Subcutaneous abdominal adipose tissue (tissue), 5 donors: ENCODE data around the gene RBM34.

Experiments used
- H3K27ac ChIP-seq: one replicate; pipeline ENCODE4 v1.7.0; 2013; ENCODE audit warnings: low read depth, mild to moderate bottlenecking, inconsistent platforms, low read length, moderate library complexity
- H3K27me3 ChIP-seq, 5 donors: one replicate each; pipeline ENCODE4 v1.7.0; 2013; ENCODE audit warnings: low read length in 5 of 5, inconsistent platforms in 1 of 5; ENCODE audit not compliant: control insufficient read depth in 5 of 5, insufficient read depth in 4 of 5
- H3K36me3 ChIP-seq, 5 donors: one replicate each; pipeline ENCODE4 v1.7.0; 2013; ENCODE audit warnings: low read length in 5 of 5; ENCODE audit not compliant: control insufficient read depth in 5 of 5, insufficient read depth in 5 of 5
- H3K4me1 ChIP-seq, 5 donors: one replicate each; pipeline ENCODE4 v1.7.0; 2013; ENCODE audit warnings: low read length in 5 of 5, mild to moderate bottlenecking in 3 of 5, moderate library complexity in 1 of 5; ENCODE audit not compliant: control insufficient read depth in 5 of 5, insufficient read depth in 5 of 5
- H3K4me3 ChIP-seq, 5 donors: one replicate each; pipeline ENCODE4 v1.7.0; 2013; ENCODE audit warnings: low read length in 5 of 5, low read depth in 1 of 5
- H3K9ac ChIP-seq, 5 donors: one replicate each; pipeline ENCODE4 v1.7.0; 2013; ENCODE audit warnings: low read length in 5 of 5, mild to moderate bottlenecking in 4 of 5, moderate library complexity in 3 of 5
- H3K9me3 ChIP-seq, 5 donors: one replicate each; pipeline ENCODE4 v1.7.0; 2013; ENCODE audit warnings: low read length in 5 of 5; ENCODE audit not compliant: control insufficient read depth in 5 of 5
- donor health status: healthy.
- donor health status: healthy.
- donor health status: healthy.
- donor health status: healthy.
- donor health status: healthy.

Gene RBM34

DNA sequence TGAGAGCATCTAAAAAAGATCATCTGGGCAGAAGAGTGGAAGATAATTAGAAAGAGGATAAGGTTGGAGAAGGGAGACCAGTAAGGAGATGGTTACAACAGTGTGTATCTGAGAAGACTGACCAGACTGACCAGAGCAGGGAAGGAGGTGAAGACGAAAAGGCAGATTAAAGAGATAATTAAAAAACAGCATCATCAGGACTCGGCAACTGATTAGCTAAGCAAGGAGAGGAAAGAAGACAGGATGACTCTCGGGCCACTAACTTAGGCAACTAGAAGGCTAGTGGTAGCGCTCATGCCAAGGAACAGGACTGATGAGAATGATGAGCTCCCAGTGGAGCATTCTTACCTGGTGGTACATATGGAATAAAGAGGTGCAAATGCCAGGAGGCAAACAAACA lies 3.9 kb downstream of the RBM34 start:
- peaks cover 14 to 47% (median 34%) of the 10 kb centered on the region in 5 donors for H3K36me3 ChIP-seq
- peaks cover 0 to 36% (median 27%) of the 10 kb centered on the region in 5 donors for H3K4me1 ChIP-seq
- H3K9ac ChIP-seq = no peak overlapping the region
- no peak overlapping the region for H3K27ac ChIP-seq
- no peaks in the 10 kb centered on the region for H3K27me3 ChIP-seq
- no peaks in the 10 kb centered on the region for H3K9me3 ChIP-seq
- H3K4me3 ChIP-seq = no peak overlapping the region

DNA sequence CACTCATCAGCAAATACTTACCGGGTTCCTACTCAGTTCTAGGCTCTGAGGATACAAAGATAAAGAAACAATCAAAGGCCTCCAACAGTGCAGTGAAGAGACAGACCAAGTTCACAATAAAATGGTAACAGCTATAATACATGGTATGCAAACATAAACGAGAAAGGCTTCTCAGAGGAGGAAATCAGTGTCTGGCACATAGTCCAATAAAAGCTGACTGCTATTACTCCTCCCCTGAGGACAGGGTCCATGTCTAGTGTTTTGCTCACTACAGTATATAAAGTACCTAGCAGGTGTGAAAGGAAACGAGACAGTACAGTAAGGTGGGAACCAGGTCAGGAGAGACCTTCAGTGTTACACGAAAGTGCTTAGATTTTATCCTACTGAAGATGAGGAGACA lies 4.3 kb downstream of the RBM34 start:
- Histone ChIP-seq H3K36me3 (peaks cover 16 to 51% (median 38%) of the 10 kb centered on the region in 5 donors), H3K4me1 (peaks cover 0 to 33% (median 24%) of the 10 kb centered on the region in 5 donors), H3K9me3 (no peaks in the 10 kb centered on the region), H3K27ac (no peak overlapping the region), H3K4me3 (no peak overlapping the region), H3K27me3 (no peaks in the 10 kb centered on the region), H3K9ac (no peak overlapping the region)

DNA sequence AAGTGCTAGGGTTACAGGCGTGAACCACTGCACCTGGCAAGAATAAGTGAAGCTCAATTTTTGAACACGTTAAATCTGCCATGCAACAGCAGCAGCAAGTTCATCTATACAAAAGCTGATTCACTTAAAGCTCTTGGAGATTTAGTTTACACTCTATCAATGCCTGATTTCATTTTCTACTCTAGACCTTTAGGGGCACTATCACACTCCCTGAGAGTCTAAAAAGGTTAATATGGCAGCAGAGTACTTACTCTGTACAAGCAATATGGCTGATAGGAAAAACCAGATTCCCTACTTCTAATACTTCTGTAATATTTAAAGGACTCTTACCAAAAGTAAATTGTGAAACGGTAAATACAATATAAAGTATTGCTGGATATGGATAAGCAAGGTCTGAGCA lies 4.8 kb downstream of the RBM34 start:
- Histone ChIP-seq H3K4me3 (no peak overlapping the region), H3K36me3 (peaks cover 18 to 56% (median 42%) of the 10 kb centered on the region in 5 donors), H3K9me3 (no peaks in the 10 kb centered on the region), H3K9ac (no peak overlapping the region), H3K27ac (no peak overlapping the region), H3K27me3 (no peaks in the 10 kb centered on the region), H3K4me1 (peaks cover 0 to 30% (median 19%) of the 10 kb centered on the region in 5 donors)

DNA sequence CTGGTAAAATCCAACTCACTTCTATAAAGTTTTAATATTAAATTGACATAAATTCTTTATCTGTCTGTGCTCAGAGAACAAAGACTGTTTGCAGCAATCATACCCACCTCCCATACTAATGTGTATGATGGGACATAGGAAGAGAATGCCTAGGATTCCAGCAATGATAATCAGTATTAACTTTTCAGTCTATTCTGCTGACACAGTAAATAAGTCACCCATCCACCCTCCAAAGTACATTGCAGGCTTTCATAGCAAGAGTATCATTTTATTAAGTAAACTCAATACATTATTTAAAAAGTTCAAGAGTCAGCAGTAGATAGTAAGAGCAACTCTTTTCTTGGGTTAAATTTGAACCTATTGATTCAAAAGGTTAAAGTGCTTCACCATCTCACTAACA lies 8.8 kb downstream of the RBM34 start:
- Histone ChIP-seq H3K9ac (no peak overlapping the region), H3K36me3 (peaks cover 28 to 71% (median 51%) of the 10 kb centered on the region in 5 donors), H3K9me3 (no peaks in the 10 kb centered on the region), H3K27ac (no peak overlapping the region), H3K27me3 (no peaks in the 10 kb centered on the region), H3K4me1 (peaks cover 0 to 19% (median 9%) of the 10 kb centered on the region in 5 donors), H3K4me3 (no peak overlapping the region)

DNA sequence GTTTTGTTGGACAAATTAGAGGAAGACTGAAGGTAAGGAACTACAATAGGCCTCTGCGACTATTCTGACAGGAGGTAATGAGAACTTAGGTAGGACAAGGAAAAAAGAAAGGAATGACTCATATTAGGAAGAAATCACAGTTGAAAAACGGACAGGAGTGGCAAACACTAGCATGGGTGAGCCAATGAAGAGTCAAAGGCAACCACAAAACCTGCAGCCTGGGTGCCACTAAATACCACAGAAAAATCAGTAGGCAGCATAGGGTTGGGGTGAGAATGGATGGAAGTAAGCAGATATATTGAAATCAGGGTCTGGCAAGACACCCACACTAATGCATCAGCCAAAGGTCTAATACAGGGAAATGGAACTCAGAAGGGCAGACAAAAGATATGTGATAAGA lies 10.0 kb downstream of the RBM34 start:
- Histone ChIP-seq H3K9me3 (no peaks in the 10 kb centered on the region), H3K4me1 (peaks cover 0 to 19% (median 9%) of the 10 kb centered on the region in 5 donors), H3K9ac (no peak overlapping the region), H3K27me3 (no peaks in the 10 kb centered on the region), H3K36me3 (peaks cover 22 to 68% (median 44%) of the 10 kb centered on the region in 5 donors), H3K4me3 (no peak overlapping the region), H3K27ac (no peak overlapping the region)

DNA sequence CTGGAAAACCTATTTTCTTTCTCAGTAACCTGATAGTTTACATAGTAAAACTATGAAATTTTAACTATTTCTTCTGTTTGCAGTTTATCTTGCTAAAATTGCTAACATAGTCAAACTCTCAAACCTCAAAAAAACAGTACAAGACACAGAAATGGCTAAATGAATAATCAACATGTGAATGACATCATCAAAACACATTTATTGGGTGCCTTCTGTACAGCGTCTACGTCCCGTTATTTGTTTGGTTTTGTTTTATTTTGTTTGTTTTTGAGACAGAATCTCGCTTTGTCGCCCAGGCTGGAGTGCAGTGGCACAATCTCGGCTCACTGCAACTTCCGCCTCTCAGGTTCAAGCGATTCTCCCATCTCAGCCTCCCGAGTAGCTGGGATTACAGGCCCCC lies 11.2 kb downstream of the RBM34 start:
- no peak overlapping the region for H3K27ac ChIP-seq
- no peak overlapping the region for H3K4me3 ChIP-seq
- peaks cover 0 to 14% (median 8%) of the 10 kb centered on the region in 5 donors for H3K4me1 ChIP-seq
- peaks cover 22 to 78% (median 51%) of the 10 kb centered on the region in 5 donors for H3K36me3 ChIP-seq
- no peaks in the 10 kb centered on the region for H3K9me3 ChIP-seq
- H3K9ac ChIP-seq = no peak overlapping the region
- H3K27me3 ChIP-seq = no peaks in the 10 kb centered on the region

DNA sequence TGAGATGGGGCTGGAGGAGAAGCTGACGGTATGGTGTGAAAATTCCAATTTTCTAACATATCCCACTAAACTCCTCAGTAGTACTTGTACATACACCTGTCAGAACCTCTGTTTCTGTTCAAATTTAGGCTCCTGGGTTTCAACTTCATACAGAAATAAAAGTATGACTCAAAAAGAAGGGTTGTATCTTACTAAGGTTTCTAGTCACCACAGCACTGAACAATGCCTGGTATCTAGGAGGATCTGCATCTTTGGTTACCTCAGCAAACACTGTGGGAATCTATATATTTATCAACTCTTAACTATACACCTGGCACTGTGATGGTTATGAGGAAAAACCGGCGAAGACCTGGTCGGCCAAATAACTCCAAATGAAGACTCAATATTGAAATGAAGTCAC lies 13.8 kb downstream of the RBM34 start:
- Histone ChIP-seq H3K9me3 (no peaks in the 10 kb centered on the region), H3K36me3 (peaks cover 19 to 80% (median 56%) of the 10 kb centered on the region in 5 donors), H3K27ac (no peak overlapping the region), H3K9ac (no peak overlapping the region), H3K4me3 (no peak overlapping the region), H3K27me3 (no peaks in the 10 kb centered on the region), H3K4me1 (no peaks in the 10 kb centered on the region)

DNA sequence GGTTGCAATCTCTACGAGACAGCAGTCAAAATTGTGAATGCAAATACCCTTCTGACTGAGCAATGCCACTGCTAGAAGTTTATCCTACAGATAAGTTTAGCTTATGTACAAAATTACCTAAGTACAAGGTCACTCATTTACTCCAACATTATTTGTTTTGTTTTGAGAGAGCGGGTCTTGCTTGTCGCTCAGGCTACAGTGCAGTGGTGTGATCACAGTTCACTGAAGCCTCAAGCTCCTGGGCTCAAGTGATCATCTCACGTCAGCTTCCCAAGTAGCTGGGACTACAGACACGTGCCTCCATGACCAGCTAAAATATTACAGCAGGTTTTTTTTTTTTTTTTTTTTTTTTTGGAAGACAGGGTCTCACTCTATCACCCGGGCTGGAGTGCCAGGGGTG lies 15.4 kb downstream of the RBM34 start:
- Histone ChIP-seq H3K27ac (no peak overlapping the region), H3K4me3 (no peak overlapping the region), H3K36me3 (peaks cover 9 to 71% (median 44%) of the 10 kb centered on the region in 5 donors), H3K27me3 (no peaks in the 10 kb centered on the region), H3K4me1 (no peaks in the 10 kb centered on the region), H3K9me3 (no peaks in the 10 kb centered on the region), H3K9ac (no peak overlapping the region)

DNA sequence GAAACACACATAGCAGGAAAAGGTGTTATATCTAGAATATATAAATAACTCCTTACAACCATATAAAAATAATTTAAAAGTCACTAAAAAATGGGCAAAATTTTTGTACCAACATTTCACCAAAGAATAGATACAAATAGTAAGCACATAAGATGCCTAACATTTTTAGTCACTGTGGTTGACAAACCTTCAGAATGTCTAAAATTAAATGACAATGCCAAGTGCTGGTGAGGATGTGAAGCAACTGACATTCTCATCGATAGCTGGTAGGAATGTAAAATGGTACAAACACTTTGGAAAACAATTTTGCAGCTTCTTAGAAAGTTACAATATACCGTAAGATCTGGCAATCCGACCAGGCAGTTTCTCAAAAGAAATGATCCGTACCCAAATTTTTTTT lies 18.1 kb downstream of the RBM34 start:
- Histone ChIP-seq H3K27me3 (no peaks in the 10 kb centered on the region), H3K36me3 (peaks cover 14 to 73% (median 49%) of the 10 kb centered on the region in 5 donors), H3K4me1 (no peaks in the 10 kb centered on the region), H3K4me3 (no peak overlapping the region), H3K9me3 (no peaks in the 10 kb centered on the region), H3K9ac (no peak overlapping the region), H3K27ac (no peak overlapping the region)

DNA sequence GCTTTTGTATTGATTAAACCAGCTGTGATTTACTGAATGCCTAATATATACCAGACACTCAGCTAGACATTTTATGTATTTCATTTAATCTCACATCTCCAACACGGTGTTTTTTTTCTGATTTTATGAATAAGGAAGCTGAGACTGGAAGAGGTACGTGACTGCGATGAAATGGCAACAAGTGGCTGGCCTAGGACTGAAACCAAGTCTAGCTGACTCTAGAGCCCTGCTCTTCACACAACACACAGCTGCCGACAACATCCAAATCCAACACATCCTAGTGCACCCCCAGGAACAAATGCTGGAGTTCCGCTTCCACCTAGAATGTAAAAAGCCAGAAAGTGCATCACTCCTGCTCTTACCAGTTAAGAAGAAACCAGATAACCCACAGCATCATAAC lies 21.7 kb downstream of the RBM34 start:
- peaks cover 0 to 5% (median 2%) of the 10 kb centered on the region in 5 donors for H3K4me1 ChIP-seq
- H3K36me3 ChIP-seq = peaks cover 29 to 71% (median 61%) of the 10 kb centered on the region in 5 donors
- H3K9me3 ChIP-seq = no peaks in the 10 kb centered on the region
- no peak overlapping the region for H3K27ac ChIP-seq
- H3K4me3 ChIP-seq = no peak overlapping the region
- no peak overlapping the region for H3K9ac ChIP-seq
- no peaks in the 10 kb centered on the region for H3K27me3 ChIP-seq

DNA sequence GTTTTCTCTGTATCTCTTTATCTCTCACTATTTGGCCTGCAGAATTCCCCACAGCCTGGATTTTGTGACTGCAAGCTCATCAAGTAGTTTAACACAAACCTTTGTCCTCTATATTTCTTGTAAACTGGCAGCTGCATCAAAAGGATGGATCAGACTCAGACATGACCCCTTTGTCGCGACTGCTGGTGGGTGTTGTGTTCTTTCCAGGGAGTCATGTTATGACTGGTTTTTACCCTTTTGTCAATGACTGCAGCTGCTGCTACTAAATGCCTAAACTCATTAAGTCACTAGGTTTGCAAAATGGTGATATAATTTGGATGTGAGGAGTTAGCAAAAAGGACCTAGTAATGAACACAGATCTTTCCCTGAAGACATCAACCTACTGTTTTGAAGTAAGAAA lies 22.2 kb downstream of the RBM34 start:
- Histone ChIP-seq H3K27ac (no peak overlapping the region), H3K27me3 (no peaks in the 10 kb centered on the region), H3K36me3 (peaks cover 29 to 71% (median 63%) of the 10 kb centered on the region in 5 donors), H3K4me1 (peaks cover 0 to 5% (median 2%) of the 10 kb centered on the region in 5 donors), H3K9ac (no peak overlapping the region), H3K9me3 (no peaks in the 10 kb centered on the region), H3K4me3 (no peak overlapping the region)
